Measurements from ENCODE around the gene ALS2. TPM values are rescaled to one million over a fixed set of nuclear protein-coding genes. Genes with fewer than 3 reads are reported as not detected.

ALS2 gene
- polyA plus RNA-seq, 1 of the 3 experiments (the other 2 are of a cell fraction), result 11.6 TPM

- peak overlapping the region; percentile 30; the same call in 1 of the 2 replicates for H3K4me2 ChIP-seq
- H4K20me1 ChIP-seq (ENCODE audit: insufficient read depth), result peaks cover 23% of the 10 kb centered on the region; the same call in 1 of the 2 replicates
- no peak for DNase-seq
- no peak overlapping the region for H2AFZ ChIP-seq (ENCODE audit: low read depth)
- peak overlapping the region in 1 of 2 experiments; percentile 11; a peak in 1 of 4 replicates for H3K27ac ChIP-seq (ENCODE audit: low read depth in 2 of 2, low read length in 1 of 2)
- ChIA-PET POLR2A (no interaction called here), CTCF (interaction anchor here (1.1 to 2.2 kb wide), 4 partner anchors 9 to 545 kb away, joined by 3 to 7 read pairs (median 3); no protein-coding TSS in a partner anchor)
- H3K36me3 ChIP-seq (replicated peaks in 1 of 2; ENCODE audit: control insufficient read depth in 1 of 2, insufficient read depth in 2 of 2, low read length in 1 of 2), result peaks cover 0 to 4% of the 10 kb centered on the region in 2 experiments
- peaks cover 4% of the 10 kb centered on the region for H3F3A ChIP-seq (replicated peaks; ENCODE audit: insufficient read depth)
- H3K79me2 ChIP-seq (ENCODE audit: insufficient read depth), result peaks cover 85% of the 10 kb centered on the region
- no peaks in the 10 kb centered on the region for H3K9me3 ChIP-seq
- no peaks in the 10 kb centered on the region for H3K9me2 ChIP-seq
- no peak overlapping the region for H3K9ac ChIP-seq
- H3K4me1 ChIP-seq (ENCODE audit: control insufficient read depth in 1 of 2, insufficient read depth in 2 of 2, low read depth in 1 of 2, low read length in 1 of 2), result peaks cover 15 to 37% of the 10 kb centered on the region in 2 experiments
- H3K27me3 ChIP-seq (ENCODE audit: insufficient read depth), result no peaks in the 10 kb centered on the region
- no peak for TF ChIP-seq JUND (IDR thresholded peaks at IDR 0.05)
- TF ChIP-seq RFX5 (IDR thresholded peaks at IDR 0.05; ENCODE audit: low read length), result no peak
- TF ChIP-seq MAX (IDR thresholded peaks at IDR 0.05; ENCODE audit: low read depth), result no peak
- no peak for TF ChIP-seq FOXM1 (IDR thresholded peaks at IDR 0.05; ENCODE audit: low read depth)
- TF ChIP-seq MXI1 (IDR thresholded peaks at IDR 0.05; ENCODE audit: low read depth, low read length), result no peak
- no peak for TF ChIP-seq EP300 (IDR thresholded peaks at IDR 0.05; ENCODE audit: borderline replicate concordance in 1 of 2, low read depth in 1 of 2, low read length in 1 of 2)
- no peak for TF ChIP-seq TAF1 (IDR thresholded peaks at IDR 0.05; ENCODE audit: borderline replicate concordance, low read depth, low read length)
- TF ChIP-seq YY1 (IDR thresholded peaks at IDR 0.05; ENCODE audit: low read depth), result no peak
- TF ChIP-seq RAD21 (IDR thresholded peaks at IDR 0.05; ENCODE audit: low read length), result no peak
- TF ChIP-seq REST (IDR thresholded peaks at IDR 0.05; ENCODE audit: low read depth, low read length), result no peak
- TF ChIP-seq SMC3 (IDR thresholded peaks at IDR 0.05; ENCODE audit: low read depth, low read length), result no peak
- TF ChIP-seq ELF1 (IDR thresholded peaks at IDR 0.05), result no peak
- no peak for TF ChIP-seq USF1 (IDR thresholded peaks at IDR 0.05; ENCODE audit: borderline replicate concordance, low read depth)
- TF ChIP-seq CHD2 (IDR thresholded peaks at IDR 0.05; ENCODE audit: low read length, partially characterized antibody), result no peak
- TF ChIP-seq SIN3A (IDR thresholded peaks at IDR 0.05; ENCODE audit: borderline replicate concordance, low read depth, low read length), result no peak
- no peak for TF ChIP-seq MEF2A (IDR thresholded peaks at IDR 0.05; ENCODE audit: borderline replicate concordance, low read depth)
- no peak for TF ChIP-seq PBX3 (IDR thresholded peaks at IDR 0.05)
- TF ChIP-seq RCOR1 (IDR thresholded peaks at IDR 0.05; ENCODE audit: low read length), result no peak
- TF ChIP-seq GABPA (IDR thresholded peaks at IDR 0.05; ENCODE audit: low read depth), result no peak
- no peak for TF ChIP-seq TEAD4 (IDR thresholded peaks at IDR 0.05; ENCODE audit: borderline replicate concordance, insufficient read depth)
- no peak overlapping the region for H3K4me3 ChIP-seq (ENCODE audit: low read depth in 2 of 2, low read length in 1 of 2)
Observed at GRCh38 chr2:201777043-201777442, 3.7 kb downstream of the ALS2 start.
